HG02763 (cell line): ENCODE results near the gene SFXN4.
"Not testable (repeated sequence)": the region's sequence is repeated elsewhere in the genome, so short reads cannot be mapped to it uniquely, and the experiment has no call there.

Source experiments
- ATAC-seq: cut with Tn5 transposase; IDR thresholded peaks from one replicate; pipeline ENCODE4 v1.9.1; 2021; ENCODE audit warnings: mild to moderate bottlenecking, moderate library complexity; ENCODE audit not compliant: unreplicated experiment

SFXN4 gene

GRCh38 chr10:119149157-119149556, 16.4 kb downstream of the SFXN4 start:
- no peak for ATAC-seq

GRCh38 chr10:119143657-119144056, 21.9 kb downstream of the SFXN4 start:
- no peak for ATAC-seq

- no peak for ATAC-seq
These were observed 24.8 kb downstream of the SFXN4 start for GRCh38 chr10:119140603-119141245.

- no peak for ATAC-seq
These were observed 25.9 kb downstream of the SFXN4 start for GRCh38 chr10:119139464-119140067.

DNA sequence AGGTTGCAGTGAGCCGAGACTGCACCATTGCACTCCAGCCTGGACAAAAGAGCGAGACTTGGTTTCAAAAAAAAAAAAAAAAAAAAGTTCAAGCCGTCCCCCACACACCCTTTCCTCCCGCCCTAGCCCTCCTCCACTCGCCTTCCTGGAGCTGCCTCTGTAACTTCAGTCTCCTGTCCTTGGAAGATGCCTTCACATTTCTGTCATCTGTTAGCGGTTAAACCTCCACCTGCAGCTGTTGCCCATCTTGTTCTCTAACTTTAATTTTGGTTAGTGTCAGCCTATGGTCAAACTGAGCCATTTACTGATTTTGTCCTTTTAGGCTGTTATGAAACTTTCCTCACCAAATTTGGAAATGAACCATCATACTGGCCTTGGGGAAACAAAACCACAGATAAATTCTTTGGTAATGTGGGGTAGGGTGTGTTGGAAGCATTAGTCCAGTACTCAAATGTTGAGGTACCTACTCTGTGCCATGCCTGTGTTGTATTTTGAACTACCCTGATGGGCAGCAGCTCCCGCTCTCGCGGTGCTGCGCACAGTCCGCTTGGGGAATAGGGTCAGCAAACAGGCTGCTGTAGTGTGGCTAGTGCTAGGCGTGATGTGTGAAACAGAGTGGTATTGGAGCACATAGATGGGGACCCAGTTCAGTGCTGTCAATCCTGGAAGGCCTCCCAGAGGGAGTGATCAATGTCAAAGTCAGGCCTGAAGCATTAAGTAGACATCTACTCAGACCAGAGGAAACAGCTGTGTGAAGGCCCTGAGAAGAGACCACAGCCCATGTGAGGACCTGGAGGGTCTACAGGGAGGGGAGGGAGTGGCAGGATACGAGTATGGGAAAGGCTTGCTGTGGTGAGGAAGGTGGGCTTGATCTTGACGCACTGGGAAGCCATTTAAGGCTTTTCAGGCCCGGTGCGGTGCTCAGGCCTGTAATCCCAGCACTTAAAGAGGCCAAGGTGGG, 26.9 kb downstream of the SFXN4 start:
- no peak for ATAC-seq

DNA sequence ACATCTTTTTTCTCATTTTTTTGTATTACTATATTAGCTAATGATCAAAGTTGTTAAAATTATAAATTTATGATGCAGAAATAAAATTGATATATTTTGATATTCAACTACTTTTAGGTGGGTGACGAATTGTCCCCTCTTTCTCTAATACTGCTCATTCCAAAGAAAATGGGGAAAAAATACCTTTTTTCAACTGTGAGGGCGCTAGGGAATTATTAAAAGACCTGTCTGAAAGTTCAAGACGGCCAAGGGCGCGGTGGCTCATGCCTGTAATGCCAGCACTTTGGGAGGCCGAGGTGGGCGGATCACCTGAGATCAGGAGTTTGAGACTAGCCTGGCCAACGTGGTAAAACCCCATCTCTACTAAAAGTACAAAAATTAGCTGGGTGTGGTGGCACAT, 27.6 kb downstream of the SFXN4 start:
- ATAC-seq: not testable (repeated sequence)

DNA sequence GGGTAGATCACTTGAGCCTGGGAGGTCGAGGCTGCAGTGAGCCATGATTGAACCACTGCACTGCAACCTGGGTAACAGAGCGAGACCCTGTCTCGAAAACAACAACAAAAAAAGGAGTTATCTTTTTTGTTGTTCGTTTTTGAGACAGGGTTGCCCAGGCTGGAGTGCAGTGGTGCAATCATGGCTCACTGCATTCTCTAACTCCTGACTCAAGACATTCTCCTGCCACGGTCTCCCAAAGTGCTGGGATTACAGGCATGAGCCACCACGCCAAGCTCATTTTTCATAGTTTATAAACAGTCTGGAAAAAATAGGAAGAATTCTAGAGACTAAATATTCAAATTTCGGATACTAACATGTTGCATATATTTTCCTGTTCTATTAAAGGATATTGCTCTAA, 29.4 kb downstream of the SFXN4 start:
- no peak for ATAC-seq

- no peak for ATAC-seq
These were observed 30.0 kb downstream of the SFXN4 start for GRCh38 chr10:119135513-119135881.

DNA sequence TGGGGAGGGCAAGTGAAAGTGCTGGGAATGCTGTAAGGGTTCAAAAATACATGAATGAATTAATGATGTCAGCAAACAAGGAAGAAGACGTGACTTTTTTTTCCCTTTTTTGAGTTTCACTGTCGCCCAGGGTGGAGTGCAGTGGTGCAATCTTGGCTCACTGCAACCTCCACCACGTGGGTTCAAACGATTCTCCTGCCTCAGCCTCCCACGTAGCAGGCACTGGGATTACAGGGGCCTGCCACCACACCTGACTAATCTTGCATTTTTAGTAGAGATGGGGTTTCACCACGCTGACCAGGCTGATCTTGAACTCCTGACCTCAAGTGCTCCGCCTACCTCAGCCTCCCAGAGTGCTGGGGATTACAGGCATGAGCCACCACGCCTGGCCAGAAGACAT, 31.6 kb downstream of the SFXN4 start:
- ATAC-seq: no peak

- no peak for ATAC-seq
These were observed 32.8 kb downstream of the SFXN4 start for GRCh38 chr10:119132521-119133345.

- ATAC-seq: no peak
These were observed 33.8 kb downstream of the SFXN4 start for GRCh38 chr10:119131512-119132240.

DNA sequence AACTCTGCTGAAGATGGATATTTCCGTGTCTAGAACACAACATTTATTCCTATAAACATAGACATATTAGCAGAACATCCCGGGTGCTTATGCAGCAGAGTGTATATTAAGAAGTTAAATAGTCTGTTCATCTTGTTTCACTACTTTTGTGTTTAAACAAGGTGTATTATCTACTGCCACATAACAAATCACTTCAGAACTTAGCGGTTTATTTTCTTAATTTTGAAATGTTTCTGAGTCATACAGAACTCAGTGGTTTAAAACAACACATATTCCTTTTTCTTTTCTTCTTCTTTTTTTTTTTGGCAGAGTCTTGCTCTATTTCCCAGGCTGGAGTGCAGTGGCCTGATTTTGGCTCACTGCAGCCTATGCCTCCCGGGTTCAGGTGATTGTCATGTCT, 35.8 kb downstream of the SFXN4 start:
- ATAC-seq: no peak

- no peak for ATAC-seq
These were observed 39.6 kb downstream of the SFXN4 start for GRCh38 chr10:119125942-119126341.

- ATAC-seq: no peak
These were observed 44.6 kb downstream of the SFXN4 start for GRCh38 chr10:119120875-119121274.

GRCh38 chr10:119120413-119120867, 45.1 kb downstream of the SFXN4 start:
- peak; percentile 89 for ATAC-seq

DNA sequence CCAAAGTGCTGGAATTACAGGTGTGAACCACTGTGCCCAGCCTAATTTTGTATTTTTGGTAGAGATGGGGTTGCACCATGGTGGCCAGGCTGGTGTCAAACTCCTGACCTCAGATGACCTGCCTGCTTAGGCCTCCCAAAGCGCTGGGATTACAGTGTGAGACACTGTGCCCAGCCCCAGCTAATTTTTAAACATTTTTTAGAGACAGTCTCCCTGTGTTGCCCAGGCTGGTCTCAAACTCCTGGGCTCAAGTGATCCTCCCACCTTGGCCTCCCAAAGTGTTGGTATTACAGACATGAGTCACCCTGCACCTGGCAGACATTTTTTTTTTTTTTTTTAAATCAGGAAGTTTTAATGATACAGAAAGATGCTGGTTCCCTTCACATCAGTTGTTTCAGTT, 46.1 kb downstream of the SFXN4 start:
- ATAC-seq: no peak

DNA sequence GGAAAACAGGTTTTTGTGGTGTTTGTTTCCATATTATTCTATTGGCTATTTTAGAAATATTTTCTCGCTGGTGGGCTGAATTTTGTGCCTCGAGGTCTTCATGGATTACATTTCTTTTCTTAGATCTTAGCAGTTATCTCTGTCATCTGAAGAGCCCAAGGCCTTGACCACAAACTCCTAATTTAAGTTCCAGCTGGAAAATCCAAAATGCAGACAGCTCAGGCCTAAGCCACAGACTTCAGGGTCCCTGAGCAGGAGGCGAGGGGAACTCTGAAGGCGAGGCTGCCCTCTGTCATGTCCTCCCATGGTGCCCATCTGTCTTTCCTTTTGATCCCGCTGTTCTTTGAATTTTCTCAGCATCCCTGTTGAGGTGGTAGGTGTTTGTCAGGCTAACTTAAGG, 47.3 kb downstream of the SFXN4 start:
- ATAC-seq: no peak

- no peak for ATAC-seq
These were observed 49.1 kb downstream of the SFXN4 start for GRCh38 chr10:119116326-119116951.

GRCh38 chr10:119115926-119116325, 49.6 kb downstream of the SFXN4 start:
- no peak for ATAC-seq
